ENCODE measurements around the gene ZNF827. TPM values are rescaled to one million over a fixed set of nuclear protein-coding genes. Genes with fewer than 3 reads are reported as not detected.

The ZNF827 gene
- total RNA-seq, 1 experiment from 2014 or later = 26.2 TPM

GRCh38 chr4:145899886-145900460 is 38.6 kb downstream of the ZNF827 start:
- intact Hi-C loops (cut with micrococcal nuclease; ENCODE audit: unreplicated experiment) = no loop called here
- Mint-ChIP-seq H3K27me3 (ENCODE audit: unreplicated experiment) (no peaks in the 10 kb centered on the region), H3K9me3 (ENCODE audit: low read depth, unreplicated experiment) (no peaks in the 10 kb centered on the region), H3K27ac (ENCODE audit: unreplicated experiment) (no peak overlapping the region), H3K36me3 (ENCODE audit: insufficient read depth, unreplicated experiment) (peaks cover 5% of the 10 kb centered on the region), H3K4me3 (ENCODE audit: low read depth, unreplicated experiment) (no peak overlapping the region), H3K4me1 (ENCODE audit: low read depth, unreplicated experiment) (peaks cover 14% of the 10 kb centered on the region)
- no peak for DNase-seq
- no TSS peak for BruUV-seq (replicated peaks)
- CTCF ChIA-PET = no interaction called here
- TF ChIP-seq, protein P1, sequence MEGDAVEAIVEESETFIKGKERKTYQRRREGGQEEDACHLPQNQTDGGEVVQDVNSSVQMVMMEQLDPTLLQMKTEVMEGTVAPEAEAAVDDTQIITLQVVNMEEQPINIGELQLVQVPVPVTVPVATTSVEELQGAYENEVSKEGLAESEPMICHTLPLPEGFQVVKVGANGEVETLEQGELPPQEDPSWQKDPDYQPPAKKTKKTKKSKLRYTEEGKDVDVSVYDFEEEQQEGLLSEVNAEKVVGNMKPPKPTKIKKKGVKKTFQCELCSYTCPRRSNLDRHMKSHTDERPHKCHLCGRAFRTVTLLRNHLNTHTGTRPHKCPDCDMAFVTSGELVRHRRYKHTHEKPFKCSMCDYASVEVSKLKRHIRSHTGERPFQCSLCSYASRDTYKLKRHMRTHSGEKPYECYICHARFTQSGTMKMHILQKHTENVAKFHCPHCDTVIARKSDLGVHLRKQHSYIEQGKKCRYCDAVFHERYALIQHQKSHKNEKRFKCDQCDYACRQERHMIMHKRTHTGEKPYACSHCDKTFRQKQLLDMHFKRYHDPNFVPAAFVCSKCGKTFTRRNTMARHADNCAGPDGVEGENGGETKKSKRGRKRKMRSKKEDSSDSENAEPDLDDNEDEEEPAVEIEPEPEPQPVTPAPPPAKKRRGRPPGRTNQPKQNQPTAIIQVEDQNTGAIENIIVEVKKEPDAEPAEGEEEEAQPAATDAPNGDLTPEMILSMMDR (IDR thresholded peaks at IDR 0.05; ENCODE audit: unreplicated experiment) = no peak

- Mint-ChIP-seq H3K4me1 (ENCODE audit: low read depth, unreplicated experiment) (peaks cover 5% of the 10 kb centered on the region), H3K27ac (ENCODE audit: unreplicated experiment) (no peak overlapping the region), H3K27me3 (ENCODE audit: unreplicated experiment) (no peaks in the 10 kb centered on the region), H3K4me3 (ENCODE audit: low read depth, unreplicated experiment) (no peak overlapping the region), H3K36me3 (ENCODE audit: insufficient read depth, unreplicated experiment) (peaks cover 5% of the 10 kb centered on the region), H3K9me3 (ENCODE audit: low read depth, unreplicated experiment) (no peaks in the 10 kb centered on the region)
- TF ChIP-seq, protein P1 (IDR thresholded peaks at IDR 0.05; ENCODE audit: unreplicated experiment) = no peak
- intact Hi-C loops (cut with micrococcal nuclease; ENCODE audit: unreplicated experiment) = no loop called here
- no TSS peak for BruUV-seq (replicated peaks)
- no peak for DNase-seq
- CTCF ChIA-PET = no interaction called here
Observed at GRCh38 chr4:145898926-145899531, 39.6 kb downstream of the ZNF827 start.

DNA sequence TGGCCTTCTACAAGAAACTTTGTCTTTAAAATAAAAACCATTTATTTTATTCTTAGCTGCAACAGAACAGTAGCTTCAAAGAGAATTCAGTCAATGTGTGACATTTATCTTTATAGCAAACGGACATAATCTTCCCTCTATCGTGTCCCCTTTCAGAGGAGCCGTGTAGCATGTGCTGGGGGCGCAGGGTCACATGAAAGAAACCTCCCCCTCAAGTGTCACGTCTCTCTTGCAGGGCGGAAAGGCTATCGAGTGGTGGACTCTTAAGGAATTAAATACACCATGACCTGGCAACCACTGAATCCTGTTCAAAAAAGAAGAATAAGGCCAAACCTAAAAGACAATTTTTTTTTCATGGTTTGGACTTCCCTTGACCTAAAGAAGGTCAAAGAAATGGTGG is 40.2 kb downstream of the ZNF827 start:
- CTCF ChIA-PET = no interaction called here
- no peak overlapping the region for H3K4me3 Mint-ChIP-seq (ENCODE audit: low read depth, unreplicated experiment)
- BruUV-seq (replicated peaks) = no TSS peak
- intact Hi-C loops (cut with micrococcal nuclease; ENCODE audit: unreplicated experiment) = no loop called here
- no peaks in the 10 kb centered on the region for H3K27me3 Mint-ChIP-seq (ENCODE audit: unreplicated experiment)
- H3K4me1 Mint-ChIP-seq (ENCODE audit: low read depth, unreplicated experiment) = no peaks in the 10 kb centered on the region
- DNase-seq = no peak
- H3K36me3 Mint-ChIP-seq (ENCODE audit: insufficient read depth, unreplicated experiment) = peaks cover 5% of the 10 kb centered on the region
- TF ChIP-seq, protein P1 (IDR thresholded peaks at IDR 0.05; ENCODE audit: unreplicated experiment) = no peak
- H3K27ac Mint-ChIP-seq (ENCODE audit: unreplicated experiment) = no peak overlapping the region
- H3K9me3 Mint-ChIP-seq (ENCODE audit: low read depth, unreplicated experiment) = no peaks in the 10 kb centered on the region

GRCh38 chr4:145895056-145895455 is 43.6 kb downstream of the ZNF827 start:
- H3K36me3 Mint-ChIP-seq (ENCODE audit: insufficient read depth, unreplicated experiment) = peaks cover 5% of the 10 kb centered on the region
- no TSS peak for BruUV-seq (replicated peaks)
- CTCF ChIA-PET = no interaction called here
- DNase-seq = no peak
- no peak overlapping the region for H3K27ac Mint-ChIP-seq (ENCODE audit: unreplicated experiment)
- intact Hi-C loops (cut with micrococcal nuclease; ENCODE audit: unreplicated experiment) = no loop called here
- H3K4me3 Mint-ChIP-seq (ENCODE audit: low read depth, unreplicated experiment) = no peak overlapping the region
- TF ChIP-seq, protein P1 (IDR thresholded peaks at IDR 0.05; ENCODE audit: unreplicated experiment) = no peak
- no peaks in the 10 kb centered on the region for H3K4me1 Mint-ChIP-seq (ENCODE audit: low read depth, unreplicated experiment)
- no peaks in the 10 kb centered on the region for H3K9me3 Mint-ChIP-seq (ENCODE audit: low read depth, unreplicated experiment)
- no peaks in the 10 kb centered on the region for H3K27me3 Mint-ChIP-seq (ENCODE audit: unreplicated experiment)

All from Calu3 (cell line).